SH-SY5Y (cell line): Measurements from ENCODE around the gene PNPLA2.

Source experiments
- GATA2 ChIP-seq: IDR thresholded peaks from 2 replicates; pipeline ENCODE4 v1.6.1; 2011; ENCODE audit warnings: mild to moderate bottlenecking, low read depth, low read length
- GATA3 ChIP-seq: IDR thresholded peaks from 2 replicates; pipeline ENCODE4 v1.6.1; 2011; ENCODE audit warnings: low read depth, mild to moderate bottlenecking, low read length, moderate library complexity

DNA sequence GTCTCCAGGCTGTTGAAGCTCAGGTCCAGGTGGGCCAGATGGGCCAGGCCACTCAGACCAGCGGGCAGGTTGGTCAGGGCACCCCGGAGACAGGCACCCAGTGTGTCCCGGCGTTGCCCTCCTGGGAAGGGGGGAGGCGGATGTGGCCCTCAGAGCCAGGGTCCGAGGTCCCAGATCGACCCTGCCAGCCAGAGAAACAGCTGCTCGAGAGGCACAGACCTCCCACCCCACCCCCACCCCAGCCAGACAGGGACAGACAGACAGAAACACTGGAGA, 15.3 kb upstream of the PNPLA2 start:
- TF ChIP-seq GATA2 (no peak), GATA3 (no peak)
